Esophagus muscularis mucosa (tissue), 4 donors: Measurements from ENCODE around the gene CDH22. TPM values are rescaled to one million over a fixed set of nuclear protein-coding genes. Genes with fewer than 3 reads are reported as not detected.

Source experiments
- DNase-seq: peaks from one replicate; pipeline ENCODE4 v3.0.0-alpha.2; 2017; ENCODE audit errors: extremely low spot score
- H3K27ac ChIP-seq, 4 donors: fragments of 200-600 bp; sonication (generic); replicated peaks in 1 of 4; 1 replicate in 3 of 4; 2 replicates in 1 of 4; pipeline ENCODE4 v1.5.1; 2016 to 2019; ENCODE audit warnings: mild to moderate bottlenecking in 1 of 4
- H3K27me3 ChIP-seq, 4 donors: fragments of 200-600 bp; sonication (generic); one replicate each; pipeline versions ENCODE4 v1.5.1 to v1.6.0; 2016 to 2019
- H3K36me3 ChIP-seq, 4 donors: fragments of 200-600 bp; sonication (generic); one replicate each; pipeline ENCODE4 v1.5.1; 2016 to 2019
- H3K4me1 ChIP-seq, 4 donors: fragments of 200-600 bp; sonication (generic); one replicate each; pipeline ENCODE4 v1.5.1; 2016 to 2019
- H3K4me3 ChIP-seq, 4 donors: fragments of 200-600 bp; sonication (generic); 1 replicate in 2 of 4; 2 replicates in 2 of 4; pipeline ENCODE4 v1.5.1; 2016 to 2019; ENCODE audit warnings: mild to moderate bottlenecking in 4 of 4, moderate library complexity in 1 of 4
- H3K9me3 ChIP-seq, 4 donors: fragments of 200-600 bp; sonication (generic); 1 replicate in 3 of 4; 2 replicates in 1 of 4; pipeline ENCODE4 v1.5.1; 2016 to 2019
- CTCF ChIP-seq, 3 experiments: fragments of 200-600 bp in 2 of 3; fragments of 450-650 bp in 1 of 3; sonication (generic) in 2 of 3; IDR thresholded peaks; one replicate each; pipeline ENCODE4 v1.5.1; 2017 to 2019; ENCODE audit warnings: antibody characterized with exemption in 3 of 3, mild to moderate bottlenecking in 2 of 3, moderate library complexity in 1 of 3
- EP300 ChIP-seq: sonication (generic); formaldehyde crosslinking; IDR thresholded peaks from one replicate; pipeline ENCODE4 v1.6.1; 2017; ENCODE audit warnings: antibody characterized with exemption
- POLR2A ChIP-seq: fragments of 450-650 bp; IDR thresholded peaks from one replicate; pipeline ENCODE4 v1.6.1; 2017; ENCODE audit warnings: antibody characterized with exemption, moderate library complexity, mild to moderate bottlenecking, low read depth
- POLR2AphosphoS5 ChIP-seq, 2 donors: sonication (generic); formaldehyde crosslinking; IDR thresholded peaks; one replicate each; pipeline ENCODE4 v1.6.1; 2017; ENCODE audit warnings: antibody characterized with exemption in 2 of 2
- WGBS: methylation state at CpG from one replicate; pipeline ENCODE4 v1.1.5; 2018; 5-methylcytosine and 5-hydroxymethylcytosine counted together
- intact Hi-C: fragments of 100-400 bp; cut with DNase I; formaldehyde crosslinking; loops from one replicate; pipeline ENCODE4 v1.15.1; 2023
- total RNA-seq, 4 donors: library from RNA; depleted of rRNA; stranded (reverse); fragments of >200 nt; gene quantifications; one replicate each; pipeline versions ENCODE4 v1.1.0 to v1.2.1, GENCODE V29; 2016

Gene CDH22
- total RNA-seq, 4 donors from 2014 or later = 0.17 to 0.69 (median 0.42) TPM; not detected in 1

DNA sequence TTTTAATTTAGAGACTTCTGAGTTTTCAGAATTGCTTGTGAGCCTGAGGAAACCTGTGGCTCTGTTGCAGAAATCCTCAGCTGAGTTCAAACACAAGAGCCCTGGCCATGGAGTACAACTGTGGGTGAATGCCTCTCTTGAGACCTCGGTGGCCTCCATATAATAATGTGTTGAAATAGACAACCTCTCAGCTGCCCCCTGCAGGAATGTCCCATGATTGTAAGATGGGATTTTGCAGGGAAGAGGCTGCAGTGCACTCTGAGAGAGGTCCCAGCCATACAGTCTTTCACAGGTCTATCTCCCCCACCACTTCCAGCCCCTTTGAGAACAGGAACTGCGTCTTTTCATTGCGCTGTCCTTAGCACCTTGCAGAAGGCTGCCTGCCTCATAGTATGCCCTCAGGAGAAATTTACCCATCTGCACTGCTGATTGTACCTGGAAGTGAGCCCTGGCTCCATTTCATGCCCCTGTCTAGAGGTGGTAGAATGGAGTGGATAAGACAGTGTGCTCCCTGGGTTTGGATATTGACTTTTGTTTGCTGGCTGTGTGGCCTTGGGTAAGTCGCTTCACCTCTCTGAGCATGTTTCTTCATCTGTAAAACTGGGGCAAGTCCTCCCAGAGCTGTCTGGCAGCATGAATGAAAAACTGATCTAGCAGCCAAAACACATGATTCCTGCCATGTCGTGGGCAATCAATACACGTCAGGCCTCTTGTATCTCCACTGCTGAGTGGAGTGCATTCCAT is 16.8 kb upstream of the CDH22 start:
- TF ChIP-seq POLR2AphosphoS5 (IDR thresholded peaks at IDR 0.05) = no peak
- TF ChIP-seq EP300 = no peak
- peak in 1 of 3 experiments; percentile 23 for TF ChIP-seq CTCF (IDR thresholded peaks at IDR 0.05)
- Histone ChIP-seq H3K4me1 (no peaks in the 10 kb centered on the region), H3K4me3 (no peak overlapping the region), H3K9me3 (no peaks in the 10 kb centered on the region), H3K27ac (no peak overlapping the region), H3K27me3 (peaks cover 0 to 98% (median 14%) of the 10 kb centered on the region in 4 donors), H3K36me3 (no peaks in the 10 kb centered on the region)
- DNase-seq = no peak
- 59% methylated on average over 6 of the region's 6 CpGs for WGBS
- intact Hi-C loops = no loop called here

DNA sequence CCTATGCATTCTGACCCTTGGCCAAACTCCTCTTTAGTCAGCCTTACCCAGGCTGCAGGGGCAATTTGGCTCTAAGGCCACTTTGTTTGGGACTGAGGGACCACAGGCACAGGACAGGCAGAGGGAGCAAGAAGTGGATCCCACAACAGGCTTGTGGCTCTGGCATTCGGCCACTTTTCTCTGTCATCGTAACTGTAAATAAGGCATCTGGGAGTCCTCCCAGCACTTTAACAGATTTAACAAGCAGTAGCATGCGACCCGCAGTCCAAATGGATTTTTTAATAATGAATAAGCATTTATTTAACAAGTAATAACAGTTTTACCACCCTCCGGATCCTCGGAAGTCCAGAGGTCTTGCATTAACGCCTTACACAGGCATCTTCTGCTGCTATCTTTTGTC is 16.1 kb upstream of the CDH22 start:
- H3K27ac ChIP-seq = no peak overlapping the region
- H3K9me3 ChIP-seq = no peaks in the 10 kb centered on the region
- no peak overlapping the region for H3K4me3 ChIP-seq
- no peak for TF ChIP-seq POLR2A
- no peak for TF ChIP-seq CTCF (IDR thresholded peaks at IDR 0.05)
- TF ChIP-seq POLR2AphosphoS5 (IDR thresholded peaks at IDR 0.05) = no peak
- no peak for TF ChIP-seq EP300
- DNase-seq = no peak
- peaks cover 0 to 98% (median 8%) of the 10 kb centered on the region in 4 donors for H3K27me3 ChIP-seq
- intact Hi-C loops = no loop called here
- WGBS = 79% methylated on average over 7 of the region's 7 CpGs
- H3K36me3 ChIP-seq = no peaks in the 10 kb centered on the region
- H3K4me1 ChIP-seq = no peaks in the 10 kb centered on the region

GRCh38 chr20:46323557-46323956 is 15.3 kb upstream of the CDH22 start:
- Histone ChIP-seq H3K27me3 (peaks cover 0 to 98% (median 6%) of the 10 kb centered on the region in 4 donors), H3K9me3 (no peaks in the 10 kb centered on the region), H3K27ac (no peak overlapping the region), H3K4me1 (no peaks in the 10 kb centered on the region), H3K36me3 (no peaks in the 10 kb centered on the region), H3K4me3 (no peak overlapping the region)
- WGBS = 51% methylated on average over 10 of the region's 10 CpGs
- no peak for TF ChIP-seq CTCF (IDR thresholded peaks at IDR 0.05)
- no peak for TF ChIP-seq POLR2AphosphoS5 (IDR thresholded peaks at IDR 0.05)
- intact Hi-C loops = no loop called here
- no peak for DNase-seq

GRCh38 chr20:46322641-46323040 is 14.3 kb upstream of the CDH22 start:
- DNase-seq = no peak
- intact Hi-C loops = no loop called here
- no peak overlapping the region for H3K4me3 ChIP-seq
- H3K36me3 ChIP-seq = no peaks in the 10 kb centered on the region
- TF ChIP-seq POLR2A (no peak), CTCF (IDR thresholded peaks at IDR 0.05) (no peak), EP300 (no peak), POLR2AphosphoS5 (IDR thresholded peaks at IDR 0.05) (no peak)
- no peaks in the 10 kb centered on the region for H3K9me3 ChIP-seq
- 63% methylated on average over 8 of the region's 8 CpGs for WGBS
- H3K4me1 ChIP-seq = no peaks in the 10 kb centered on the region
- H3K27me3 ChIP-seq = peaks cover 0 to 98% (median 3%) of the 10 kb centered on the region in 4 donors
- H3K27ac ChIP-seq = no peak overlapping the region

DNA sequence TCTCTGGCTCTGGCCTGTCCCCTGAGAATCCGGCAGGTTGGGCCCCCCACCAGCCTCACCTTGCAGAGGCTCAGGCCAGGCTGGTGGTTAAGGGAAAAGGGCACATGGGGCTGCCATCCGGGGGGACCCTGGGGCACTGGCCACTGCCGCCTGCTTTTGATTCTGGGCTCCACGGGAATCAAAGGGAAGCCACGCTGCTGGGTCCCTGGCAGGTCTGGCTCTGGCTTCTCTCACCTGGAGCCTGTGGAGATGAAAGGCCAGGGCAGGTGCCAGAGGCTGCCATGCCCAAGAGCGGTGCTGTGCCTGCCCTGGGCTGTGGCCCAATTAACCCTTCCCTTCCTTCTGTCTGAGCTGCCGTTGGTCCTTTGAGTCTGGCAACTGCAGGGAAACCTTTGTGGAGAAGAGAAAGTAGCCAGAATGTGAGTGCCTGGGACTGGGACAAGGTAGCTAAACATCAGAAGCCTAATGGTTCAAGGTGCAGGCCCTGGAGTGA is 9.4 kb upstream of the CDH22 start:
- no peak overlapping the region for H3K4me3 ChIP-seq
- peaks cover 0 to 3% (median 2%) of the 10 kb centered on the region in 4 donors for H3K4me1 ChIP-seq
- peaks cover under 1 to 98% (median 38%) of the 10 kb centered on the region in 4 donors for H3K27me3 ChIP-seq
- H3K36me3 ChIP-seq = no peaks in the 10 kb centered on the region
- TF ChIP-seq POLR2A = no peak
- TF ChIP-seq CTCF (IDR thresholded peaks at IDR 0.05) = no peak
- TF ChIP-seq EP300 = no peak
- no peak for TF ChIP-seq POLR2AphosphoS5 (IDR thresholded peaks at IDR 0.05)
- WGBS = 42% methylated on average over 7 of the region's 7 CpGs
- intact Hi-C loops = no loop called here
- no peaks in the 10 kb centered on the region for H3K9me3 ChIP-seq
- H3K27ac ChIP-seq = no peak overlapping the region
- DNase-seq = no peak
